Mucosa of descending colon (tissue), 3 donors: ENCODE data around the gene C10orf67. TPM values are rescaled to one million over a fixed set of nuclear protein-coding genes. Genes with fewer than 3 reads are reported as not detected.
"Not testable (repeated sequence)": the region's sequence is repeated elsewhere in the genome, so short reads cannot be mapped to it uniquely, and the experiment has no call there.

Source experiments
- ATAC-seq: fragments of 200-7000 bp; cut with Tn5 transposase; one replicate; pipeline ENCODE4 v1.9.1; 2020; ENCODE audit warnings: mild to moderate bottlenecking, moderate library complexity
- DNase-seq, 3 donors: peaks; one replicate each; pipeline ENCODE4 v3.0.0-alpha.2; 2020
- H3K36me3 ChIP-seq: fragments of 200-600 bp; one replicate; pipeline ENCODE4 v1.8.0; 2021; ENCODE audit warnings: low read depth, mild to moderate bottlenecking
- H3K4me1 ChIP-seq: fragments of 200-600 bp; one replicate; pipeline ENCODE4 v1.8.0; 2021; ENCODE audit warnings: low read depth, mild to moderate bottlenecking
- H3K4me3 ChIP-seq: fragments of 200-600 bp; one replicate; pipeline ENCODE4 v1.8.0; 2021; ENCODE audit warnings: mild to moderate bottlenecking
- H3K9me3 ChIP-seq: fragments of 200-600 bp; one replicate; pipeline ENCODE4 v1.8.0; 2021; ENCODE audit warnings: mild to moderate bottlenecking
- intact Hi-C, 2 donors: fragments of 100-400 bp; cut with DNase I in 1 of 2; cut with micrococcal nuclease in 1 of 2; formaldehyde crosslinking; loops; one replicate each; pipeline versions ENCODE4 v1.11.0 to v1.11.1; 2022; cut with DNase I, micrococcal nuclease
- total RNA-seq, 3 donors: library from RNA; stranded (reverse); fragmentation: NEBNext Ultra II Directional in 2 of 3; extraction: Animal tissue kit (Norgen Biotek cat#: 25700) in 2 of 3; gene quantifications; one replicate each; pipeline versions ENCODE4 v1.2.1 to v1.2.4, GENCODE V29; 2021 to 2023
- TF ChIP-seq, protein P1 (sequence below): fragments of 200-600 bp; IDR thresholded peaks from one replicate; pipeline ENCODE4 v1.8.0; 2022; ENCODE audit warnings: antibody characterized with exemption, mild to moderate bottlenecking
- donor health status: DM: no; HTN: no; CAD: no; lungs with moderate emphysema.
- donor health status: DM: no; HTN: no; CAD: no.
- donor health status: DM: no; HTN: yes; CAD: no.

C10orf67 gene
- total RNA-seq, 3 donors from 2014 or later: not detected

DNA sequence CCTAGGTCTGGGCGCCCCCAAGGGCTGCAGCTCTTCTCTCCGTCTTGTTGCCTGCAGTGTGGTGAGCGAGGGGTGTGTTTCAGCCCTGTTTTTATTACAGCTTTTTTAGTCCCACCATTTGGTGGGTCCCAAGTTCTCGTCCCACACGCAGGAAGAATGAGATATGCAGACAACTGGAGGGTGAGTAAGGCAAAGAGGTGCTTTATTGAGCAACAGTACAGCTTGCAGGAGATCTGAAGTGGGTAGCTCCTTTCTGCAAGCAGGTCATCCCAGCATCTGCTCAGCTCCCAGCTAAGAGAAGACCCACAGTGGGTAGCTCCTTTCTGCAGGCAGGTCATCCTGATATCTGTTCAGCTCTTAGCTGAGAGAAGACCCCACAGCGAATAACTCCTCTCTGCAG is 28.2 kb downstream of the C10orf67 start:
- TF ChIP-seq, protein P1, sequence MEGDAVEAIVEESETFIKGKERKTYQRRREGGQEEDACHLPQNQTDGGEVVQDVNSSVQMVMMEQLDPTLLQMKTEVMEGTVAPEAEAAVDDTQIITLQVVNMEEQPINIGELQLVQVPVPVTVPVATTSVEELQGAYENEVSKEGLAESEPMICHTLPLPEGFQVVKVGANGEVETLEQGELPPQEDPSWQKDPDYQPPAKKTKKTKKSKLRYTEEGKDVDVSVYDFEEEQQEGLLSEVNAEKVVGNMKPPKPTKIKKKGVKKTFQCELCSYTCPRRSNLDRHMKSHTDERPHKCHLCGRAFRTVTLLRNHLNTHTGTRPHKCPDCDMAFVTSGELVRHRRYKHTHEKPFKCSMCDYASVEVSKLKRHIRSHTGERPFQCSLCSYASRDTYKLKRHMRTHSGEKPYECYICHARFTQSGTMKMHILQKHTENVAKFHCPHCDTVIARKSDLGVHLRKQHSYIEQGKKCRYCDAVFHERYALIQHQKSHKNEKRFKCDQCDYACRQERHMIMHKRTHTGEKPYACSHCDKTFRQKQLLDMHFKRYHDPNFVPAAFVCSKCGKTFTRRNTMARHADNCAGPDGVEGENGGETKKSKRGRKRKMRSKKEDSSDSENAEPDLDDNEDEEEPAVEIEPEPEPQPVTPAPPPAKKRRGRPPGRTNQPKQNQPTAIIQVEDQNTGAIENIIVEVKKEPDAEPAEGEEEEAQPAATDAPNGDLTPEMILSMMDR: no peak
- DNase-seq (no peak), ATAC-seq (no peak)
- H3K4me3 ChIP-seq: no peak overlapping the region
- no peaks in the 10 kb centered on the region for H3K9me3 ChIP-seq
- intact Hi-C loops: loop anchor here in 1 of 2 donors (10.0 kb wide), 1 partner anchor 388 kb away; no protein-coding TSS in a partner anchor
- H3K36me3 ChIP-seq: no peaks in the 10 kb centered on the region
- H3K4me1 ChIP-seq: no peaks in the 10 kb centered on the region

DNA sequence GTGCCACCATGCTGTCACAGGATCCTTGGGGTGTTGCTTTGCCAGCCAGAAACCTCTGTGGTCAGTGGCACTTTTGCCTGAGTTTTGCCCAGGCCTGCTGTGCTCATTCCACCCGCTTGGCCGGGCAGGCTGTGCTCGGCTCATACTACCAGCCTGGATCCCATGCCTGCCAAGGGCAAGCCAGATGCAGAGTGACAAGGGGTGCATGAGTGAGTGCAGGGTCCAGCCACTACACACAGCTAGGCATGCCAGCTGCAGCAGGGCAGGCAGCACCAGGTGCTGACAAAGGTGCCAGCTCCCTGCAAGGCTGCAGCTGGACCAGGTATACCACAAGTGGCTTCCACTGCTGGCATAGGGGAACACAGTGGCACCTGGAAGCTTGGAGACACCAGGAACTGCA is 28.6 kb downstream of the C10orf67 start:
- ATAC-seq (no peak), DNase-seq (no peak)
- TF ChIP-seq, protein P1: no peak
- no peak overlapping the region for H3K4me3 ChIP-seq
- H3K36me3 ChIP-seq: no peaks in the 10 kb centered on the region
- H3K4me1 ChIP-seq: no peaks in the 10 kb centered on the region
- H3K9me3 ChIP-seq: no peaks in the 10 kb centered on the region
- intact Hi-C loops: loop anchor here in 1 of 2 donors (10.0 kb wide), 1 partner anchor 389 kb away; no protein-coding TSS in a partner anchor

DNA sequence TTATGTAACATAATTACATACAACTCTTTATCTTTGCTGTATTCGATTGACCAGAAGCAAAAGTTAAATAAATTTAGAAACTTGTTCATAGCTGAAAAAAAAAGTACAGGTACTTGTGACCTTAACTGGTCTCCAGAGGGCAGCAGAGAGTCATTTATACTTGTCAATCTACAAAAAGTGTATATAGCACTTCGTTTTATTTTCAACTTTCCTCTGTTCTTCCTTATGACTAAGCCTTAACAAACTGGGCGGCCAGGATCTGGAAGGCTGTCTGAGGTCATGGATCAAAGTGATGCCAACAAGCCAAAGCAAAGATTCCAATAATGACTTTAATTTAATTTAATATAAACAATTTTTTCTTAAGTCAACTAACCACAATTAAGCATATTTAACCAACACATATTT is 29.8 kb downstream of the C10orf67 start:
- Histone ChIP-seq H3K4me1 (no peaks in the 10 kb centered on the region), H3K9me3 (no peaks in the 10 kb centered on the region), H3K4me3 (no peak overlapping the region), H3K36me3 (no peaks in the 10 kb centered on the region)
- ATAC-seq (peak; percentile 88), DNase-seq (peak in 1 of 3 donors; percentile 90)
- TF ChIP-seq, protein P1: peak; percentile 52
- intact Hi-C loops: loop anchor here (5.0 to 10.0 kb wide), 2 partner anchors 212 to 390 kb away; no protein-coding TSS in a partner anchor

DNA sequence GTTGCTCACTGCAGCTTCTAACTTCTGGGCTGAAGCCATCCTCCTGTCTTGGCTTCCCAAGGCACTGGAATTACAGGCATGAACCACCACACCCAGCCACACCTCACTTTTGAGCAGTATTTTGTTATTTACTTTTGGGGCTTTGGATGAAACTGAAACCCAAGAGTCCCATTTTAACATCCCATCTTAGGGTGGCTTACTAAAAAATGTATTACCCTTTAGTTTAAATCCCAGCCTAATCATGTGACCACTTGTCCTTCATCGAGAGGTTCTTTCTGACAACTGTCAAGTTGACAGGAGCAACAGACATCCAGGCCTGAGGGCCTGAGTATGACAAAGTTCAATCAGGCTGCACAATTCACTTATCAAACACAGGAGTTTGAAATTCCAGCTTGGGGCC is 33.6 kb downstream of the C10orf67 start:
- DNase-seq (no peak), ATAC-seq (no peak)
- Histone ChIP-seq H3K9me3 (no peaks in the 10 kb centered on the region), H3K36me3 (no peaks in the 10 kb centered on the region), H3K4me1 (no peaks in the 10 kb centered on the region), H3K4me3 (no peak overlapping the region)
- intact Hi-C loops: loop anchor here (5.0 to 10.0 kb wide), 2 partner anchors 216 to 394 kb away; no protein-coding TSS in a partner anchor
- TF ChIP-seq, protein P1: no peak

DNA sequence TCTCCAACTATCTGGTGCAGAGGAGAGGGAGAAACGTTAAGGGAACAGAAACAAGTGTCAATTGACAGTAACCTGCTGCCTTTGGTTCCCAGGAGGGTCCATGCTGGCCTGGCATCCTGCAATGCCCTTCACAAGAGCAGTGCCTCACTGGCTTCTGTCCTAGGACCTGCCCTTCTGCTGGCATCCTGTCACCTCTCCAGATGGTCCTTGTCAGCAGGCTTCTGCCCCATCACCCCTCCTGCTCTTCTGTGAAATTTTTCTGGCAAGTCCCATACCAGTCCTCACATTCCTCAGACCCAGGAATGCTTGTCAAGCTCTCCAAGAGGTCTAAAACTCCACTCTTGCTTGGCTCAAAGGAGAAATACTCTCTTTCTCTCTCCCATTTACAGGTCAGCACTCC is 34.2 kb downstream of the C10orf67 start:
- H3K4me1 ChIP-seq: no peaks in the 10 kb centered on the region
- TF ChIP-seq, protein P1: no peak
- intact Hi-C loops: loop anchor here (5.0 to 10.0 kb wide), 2 partner anchors 217 to 394 kb away; no protein-coding TSS in a partner anchor
- H3K9me3 ChIP-seq: no peaks in the 10 kb centered on the region
- no peak overlapping the region for H3K4me3 ChIP-seq
- H3K36me3 ChIP-seq: no peaks in the 10 kb centered on the region
- DNase-seq (no peak), ATAC-seq (no peak)

DNA sequence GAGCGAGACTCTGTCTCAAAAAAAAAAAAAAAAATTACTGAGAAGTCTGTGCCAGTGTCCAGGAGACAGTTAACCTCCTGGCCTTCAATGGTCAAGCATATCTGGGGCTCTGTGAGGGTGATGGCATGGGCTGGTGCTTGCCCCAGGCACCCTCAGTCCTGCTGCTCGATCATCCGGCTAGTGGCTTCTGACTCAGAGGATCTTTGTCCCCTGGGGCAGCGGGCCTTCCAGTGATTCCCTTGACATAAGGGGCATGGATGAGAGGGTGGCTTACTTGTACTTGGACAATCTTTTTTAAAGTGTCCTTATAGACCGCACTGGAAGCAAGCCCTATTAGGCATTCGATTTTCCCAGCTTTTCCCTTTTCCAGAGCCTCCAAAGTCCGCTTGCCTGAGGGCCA is 44.6 kb downstream of the C10orf67 start:
- H3K4me3 ChIP-seq, H3K9me3 ChIP-seq, ATAC-seq, DNase-seq, H3K36me3 ChIP-seq, intact Hi-C loops, H3K4me1 ChIP-seq: not testable (repeated sequence)
